Kidney (tissue), 14 donors: ENCODE data around the gene PKD1. TPM values are rescaled to one million over a fixed set of nuclear protein-coding genes. Genes with fewer than 3 reads are reported as not detected.
"Not testable (repeated sequence)": the region's sequence is repeated elsewhere in the genome, so short reads cannot be mapped to it uniquely, and the experiment has no call there.

ENCODE experiments used
- DNase-seq, 5 donors: peaks; one replicate each; pipeline ENCODE4 v3.0.0-alpha.2; 2013 to 2020
- FAIRE-seq: peaks from 2 replicates; lab custom pipeline; 2012; peaks lifted over from hg19 to GRCh38; lab: Jason Lieb, UNC
- H3K27ac ChIP-seq, 2 donors: one replicate each; pipeline ENCODE4 v1.7.0; 2013; ENCODE audit warnings: low read depth in 2 of 2, low read length in 2 of 2, inconsistent platforms in 1 of 2
- H3K27me3 ChIP-seq: one replicate; pipeline ENCODE4 v1.7.1; 2013; ENCODE audit warnings: low read length, inconsistent platforms; ENCODE audit not compliant: control insufficient read depth, insufficient read depth
- H3K36me3 ChIP-seq, 3 donors: one replicate each; pipeline versions ENCODE4 v1.7.0 to v1.7.1; 2013; ENCODE audit warnings: low read length in 3 of 3, control low read depth in 1 of 3, inconsistent platforms in 1 of 3; ENCODE audit not compliant: insufficient read depth in 3 of 3, control insufficient read depth in 2 of 3
- H3K4me1 ChIP-seq, 3 donors: one replicate each; pipeline versions ENCODE4 v1.7.0 to v1.7.1; 2013; ENCODE audit warnings: low read length in 3 of 3, inconsistent platforms in 1 of 3, low read depth in 1 of 3; ENCODE audit not compliant: control insufficient read depth in 2 of 3, insufficient read depth in 2 of 3
- H3K4me3 ChIP-seq, 3 donors: one replicate each; pipeline versions ENCODE4 v1.7.0 to v1.8.1; 2013; ENCODE audit warnings: low read length in 3 of 3, control low read depth in 1 of 3, inconsistent platforms in 1 of 3
- H3K9ac ChIP-seq, 3 donors: one replicate each; pipeline versions ENCODE4 v1.7.0 to v1.7.1; 2013; ENCODE audit warnings: low read length in 3 of 3, control low read depth in 1 of 3, inconsistent platforms in 1 of 3
- H3K9me3 ChIP-seq, 3 donors: one replicate each; pipeline versions ENCODE4 v1.7.0 to v1.7.1; 2013; ENCODE audit warnings: low read length in 3 of 3, control low read depth in 1 of 3, inconsistent platforms in 1 of 3; ENCODE audit not compliant: control insufficient read depth in 2 of 3, insufficient read depth in 1 of 3
- intact Hi-C: fragments of 100-400 bp; cut with DNase I; formaldehyde crosslinking; loops from one replicate; pipeline ENCODE4 v1.11.1; 2022
- polyA plus RNA-seq: library from polyadenylated mRNA; stranded (reverse); fragments of 350-450 nt; fragmentation: Illumina TruSeq; extraction: RNeasy Lipid Tissue Mini Kit (QIAGEN cat#74804); gene quantifications from one replicate; pipeline ENCODE4 v1.2.3, GENCODE V29; 2014; ENCODE audit warnings: low read depth, low replicate concordance; ENCODE audit not compliant: insufficient read depth
- total RNA-seq: library from RNA; stranded (reverse); fragmentation: NEBNext Ultra II Directional; extraction: Animal tissue kit (Norgen Biotek cat#: 25700); gene quantifications from one replicate; pipeline ENCODE4 v1.2.1, GENCODE V29; 2021
- TF ChIP-seq, protein P1 (sequence below): IDR thresholded peaks from 3 replicates; pipeline ENCODE4 v1.5.1; 2012; ENCODE audit warnings: mild to moderate bottlenecking, moderate library complexity, borderline replicate concordance; ENCODE audit not compliant: insufficient read depth; ENCODE audit errors: extremely low read depth
- donor health status: control.
- donor health status: control.
- donor health status: control.
- donor health status: control.
- donor health status: control.
- donor health status: DM: yes; HTN: yes; CAD: no.
- donor health status: Normal renal cell carcinoma (clear cell type).

Gene PKD1
- total and polyA plus RNA-seq, 2 donors from 2014 or later = 16.2 to 88.3 TPM

DNA sequence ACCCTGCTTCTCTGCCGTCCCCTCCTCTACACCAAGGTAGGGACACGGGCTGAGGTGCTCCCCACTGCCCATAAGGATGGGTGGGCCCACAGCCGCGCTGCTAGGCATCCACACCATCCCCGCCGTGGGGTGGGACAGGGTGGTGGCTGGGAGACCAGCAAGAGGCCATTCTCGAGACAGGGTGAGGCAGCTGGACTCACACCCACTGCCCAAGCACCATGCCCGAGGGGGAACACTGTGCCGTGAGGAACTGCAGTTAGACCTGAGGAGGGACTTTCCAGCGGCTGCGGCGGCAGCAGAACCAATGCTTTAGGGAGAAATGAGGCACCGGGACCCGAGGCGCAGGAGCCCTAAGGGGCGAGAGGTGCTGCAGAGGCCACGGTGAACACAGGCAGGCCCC lies 13.3 kb downstream of the PKD1 start:
- TF ChIP-seq, protein P1, sequence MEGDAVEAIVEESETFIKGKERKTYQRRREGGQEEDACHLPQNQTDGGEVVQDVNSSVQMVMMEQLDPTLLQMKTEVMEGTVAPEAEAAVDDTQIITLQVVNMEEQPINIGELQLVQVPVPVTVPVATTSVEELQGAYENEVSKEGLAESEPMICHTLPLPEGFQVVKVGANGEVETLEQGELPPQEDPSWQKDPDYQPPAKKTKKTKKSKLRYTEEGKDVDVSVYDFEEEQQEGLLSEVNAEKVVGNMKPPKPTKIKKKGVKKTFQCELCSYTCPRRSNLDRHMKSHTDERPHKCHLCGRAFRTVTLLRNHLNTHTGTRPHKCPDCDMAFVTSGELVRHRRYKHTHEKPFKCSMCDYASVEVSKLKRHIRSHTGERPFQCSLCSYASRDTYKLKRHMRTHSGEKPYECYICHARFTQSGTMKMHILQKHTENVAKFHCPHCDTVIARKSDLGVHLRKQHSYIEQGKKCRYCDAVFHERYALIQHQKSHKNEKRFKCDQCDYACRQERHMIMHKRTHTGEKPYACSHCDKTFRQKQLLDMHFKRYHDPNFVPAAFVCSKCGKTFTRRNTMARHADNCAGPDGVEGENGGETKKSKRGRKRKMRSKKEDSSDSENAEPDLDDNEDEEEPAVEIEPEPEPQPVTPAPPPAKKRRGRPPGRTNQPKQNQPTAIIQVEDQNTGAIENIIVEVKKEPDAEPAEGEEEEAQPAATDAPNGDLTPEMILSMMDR = no peak
- Histone ChIP-seq H3K36me3 (no peaks in the 10 kb centered on the region), H3K27me3 (no peaks in the 10 kb centered on the region), H3K4me1 (peaks cover 0 to 16% (median 0%) of the 10 kb centered on the region in 3 donors), H3K4me3 (no peak overlapping the region), H3K9me3 (no peaks in the 10 kb centered on the region), H3K9ac (no peak overlapping the region), H3K27ac (no peak overlapping the region)
- DNase-seq (peak in 1 of 5 donors; percentile 76), FAIRE-seq (no peak)
- intact Hi-C loops = no loop called here

- intact Hi-C loops = no loop called here
- DNase-seq = peak in 1 of 5 donors; percentile 75
- FAIRE-seq = no peak
- no peaks in the 10 kb centered on the region for H3K9me3 ChIP-seq
- TF ChIP-seq, protein P1 = no peak
- H3K36me3 ChIP-seq = no peaks in the 10 kb centered on the region
- no peak overlapping the region for H3K9ac ChIP-seq
- no peak overlapping the region for H3K4me3 ChIP-seq
- no peaks in the 10 kb centered on the region for H3K27me3 ChIP-seq
- peaks cover 0 to 12% (median 0%) of the 10 kb centered on the region in 3 donors for H3K4me1 ChIP-seq
- H3K27ac ChIP-seq = no peak overlapping the region
These were observed 13.8 kb downstream of the PKD1 start for GRCh38 chr16:2121853-2122252.

- H3K9ac ChIP-seq, FAIRE-seq, H3K27me3 ChIP-seq, intact Hi-C loops, H3K9me3 ChIP-seq, H3K4me3 ChIP-seq, H3K36me3 ChIP-seq, H3K27ac ChIP-seq: not testable (repeated sequence)
- DNase-seq = peak in 3 of 5 donors; percentile 28 to 63 (median 47)
- H3K4me1 ChIP-seq = peaks cover 0 to 11% (median 0%) of the 10 kb centered on the region in 3 donors
These were observed 14.4 kb downstream of the PKD1 start for GRCh38 chr16:2121325-2121724.

- H3K36me3 ChIP-seq, H3K4me3 ChIP-seq, FAIRE-seq, H3K9me3 ChIP-seq, H3K27me3 ChIP-seq, H3K9ac ChIP-seq, intact Hi-C loops, H3K4me1 ChIP-seq, H3K27ac ChIP-seq: not testable (repeated sequence)
- DNase-seq = peak in 1 of 5 donors; percentile 70
These were observed 17.6 kb downstream of the PKD1 start for GRCh38 chr16:2117960-2118722.

GRCh38 chr16:2117341-2117740 lies 18.4 kb downstream of the PKD1 start:
- intact Hi-C loops, H3K27me3 ChIP-seq, H3K9ac ChIP-seq, H3K9me3 ChIP-seq, H3K4me3 ChIP-seq, H3K4me1 ChIP-seq, H3K36me3 ChIP-seq, FAIRE-seq, DNase-seq, H3K27ac ChIP-seq: not testable (repeated sequence)

- H3K27me3 ChIP-seq, H3K9ac ChIP-seq, intact Hi-C loops, H3K9me3 ChIP-seq, H3K27ac ChIP-seq, H3K4me3 ChIP-seq, H3K36me3 ChIP-seq, H3K4me1 ChIP-seq, FAIRE-seq: not testable (repeated sequence)
- peak in 1 of 5 donors; percentile 71 for DNase-seq
These were observed 19.3 kb downstream of the PKD1 start for GRCh38 chr16:2116428-2116827.
